ENCODE data around the gene MRC2.

Gene MRC2

GRCh38 chr17:62662855-62663254 lies 35.4 kb downstream of the MRC2 start:
- DNase-seq: no peak

GRCh38 chr17:62663304-62663703 lies 35.8 kb downstream of the MRC2 start:
- DNase-seq: no peak

GRCh38 chr17:62664336-62665120 lies 37.1 kb downstream of the MRC2 start:
- DNase-seq: no peak

GRCh38 chr17:62665599-62665998 lies 38.1 kb downstream of the MRC2 start:
- no peak for DNase-seq

- no peak for DNase-seq
Observed at GRCh38 chr17:62666061-62666800, 38.8 kb downstream of the MRC2 start.

- no peak for DNase-seq
Observed at GRCh38 chr17:62666801-62667591, 39.5 kb downstream of the MRC2 start.

GRCh38 chr17:62668091-62668804 lies 40.8 kb downstream of the MRC2 start:
- DNase-seq: no peak

GRCh38 chr17:62670202-62670821 lies 42.8 kb downstream of the MRC2 start:
- DNase-seq: no peak

- no peak for DNase-seq
Observed at GRCh38 chr17:62671553-62671952, 44.1 kb downstream of the MRC2 start.

- no peak for DNase-seq
Observed at GRCh38 chr17:62672957-62673356, 45.5 kb downstream of the MRC2 start.

- no peak for DNase-seq
Observed at GRCh38 chr17:62673614-62674362, 46.3 kb downstream of the MRC2 start.

GRCh38 chr17:62674363-62674739 lies 46.9 kb downstream of the MRC2 start:
- DNase-seq: no peak

- DNase-seq: no peak
Observed at GRCh38 chr17:62674841-62675240, 47.4 kb downstream of the MRC2 start.

GRCh38 chr17:62675260-62675659 lies 47.8 kb downstream of the MRC2 start:
- no peak for DNase-seq

GRCh38 chr17:62675701-62676100 lies 48.2 kb downstream of the MRC2 start:
- no peak for DNase-seq

GRCh38 chr17:62676231-62676943 lies 48.9 kb downstream of the MRC2 start:
- DNase-seq: no peak

- DNase-seq: no peak
Observed at GRCh38 chr17:62676952-62677596, 49.6 kb downstream of the MRC2 start.

GRCh38 chr17:62678214-62678919 lies 50.9 kb downstream of the MRC2 start:
- no peak for DNase-seq

GRCh38 chr17:62679866-62680377 lies 52.5 kb downstream of the MRC2 start:
- DNase-seq: no peak

Measured in effector CD8-positive, alpha-beta T cell (primary cell).